Thyroid gland (tissue), 4 donors: ENCODE results near the gene TRIM72. TPM values are rescaled to one million over a fixed set of nuclear protein-coding genes. Genes with fewer than 3 reads are reported as not detected.
"Not testable (repeated sequence)": the region's sequence is repeated elsewhere in the genome, so short reads cannot be mapped to it uniquely, and the experiment has no call there.

Source experiments
- DNase-seq, 2 donors: peaks; one replicate each; pipeline ENCODE4 v3.0.0-alpha.2; 2019
- H3K27ac ChIP-seq, 3 donors: fragments of 200-600 bp; sonication (generic); 1 replicate in 2 of 3; 2 replicates in 1 of 3; pipeline ENCODE4 v1.5.1; 2016 to 2019; ENCODE audit warnings: mild to moderate bottlenecking in 1 of 3, moderate library complexity in 1 of 3
- H3K27me3 ChIP-seq: fragments of 200-600 bp; sonication (generic); one replicate; pipeline ENCODE4 v1.5.1; 2019
- H3K36me3 ChIP-seq, 2 donors: fragments of 200-600 bp; sonication (generic); one replicate each; pipeline ENCODE4 v1.5.1; 2016 to 2019
- H3K4me1 ChIP-seq, 2 donors: fragments of 200-600 bp; sonication (generic); one replicate each; pipeline ENCODE4 v1.5.1; 2017 to 2019
- H3K4me3 ChIP-seq, 3 donors: fragments of 200-600 bp; sonication (generic); replicated peaks in 1 of 3; 1 replicate in 2 of 3; 2 replicates in 1 of 3; pipeline ENCODE4 v1.5.1; 2016; ENCODE audit warnings: mild to moderate bottlenecking in 1 of 3
- H3K9me3 ChIP-seq: fragments of 200-600 bp; sonication (generic); one replicate; pipeline ENCODE4 v1.5.1; 2017
- POLR2A ChIP-seq, 2 donors: fragments of 450-650 bp; IDR thresholded peaks; one replicate each; pipeline ENCODE4 v1.6.1; 2017; ENCODE audit warnings: antibody characterized with exemption in 2 of 2, mild to moderate bottlenecking in 2 of 2, moderate library complexity in 1 of 2
- WGBS, 2 donors: methylation state at CpG; one replicate each; pipeline ENCODE4 v1.1.5; 2017; 5-methylcytosine and 5-hydroxymethylcytosine counted together
- intact Hi-C: fragments of 100-400 bp; cut with DNase I; formaldehyde crosslinking; loops from one replicate; pipeline ENCODE4 v1.15.1; 2023
- total RNA-seq, 4 donors: library from RNA; depleted of rRNA; stranded (reverse); fragments of >200 nt; gene quantifications; one replicate each; pipeline ENCODE4 v1.2.3, GENCODE V29; 2016
- TF ChIP-seq, protein P1 (sequence below), 6 experiments: fragments of 200-600 bp in 3 of 6; fragments of 450-650 bp in 3 of 6; sonication (generic) in 3 of 6; IDR thresholded peaks; one replicate each; pipeline ENCODE4 v1.5.1; 2016 to 2019; ENCODE audit warnings: antibody characterized with exemption in 6 of 6, mild to moderate bottlenecking in 2 of 6, inconsistent platforms in 1 of 6, moderate library complexity in 1 of 6

The TRIM72 gene
- total RNA-seq, 4 donors from 2014 or later: under 0.01 to 0.11 TPM; not detected in 2

DNA sequence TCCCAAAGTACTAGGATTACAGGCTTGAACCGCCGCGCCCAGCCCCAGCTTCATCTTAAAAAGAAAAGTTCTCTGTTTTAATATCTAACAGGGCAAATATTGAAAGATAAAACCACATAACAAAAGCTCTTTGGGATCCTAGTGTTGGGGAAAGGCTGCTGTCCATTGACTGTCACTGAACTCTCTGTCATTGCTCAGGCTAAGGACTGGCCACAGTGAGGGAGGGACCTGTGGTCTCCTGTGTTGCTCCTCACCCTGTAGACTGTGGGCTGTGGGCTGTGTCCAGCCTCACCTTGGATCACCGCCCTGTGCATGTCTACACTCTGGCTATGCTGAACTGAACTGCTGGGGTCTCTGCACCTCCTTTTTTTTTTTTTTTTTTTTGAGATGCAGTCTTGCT, 14.3 kb downstream of the TRIM72 start:
- Histone ChIP-seq H3K9me3 (no peaks in the 10 kb centered on the region), H3K36me3 (no peaks in the 10 kb centered on the region), H3K27me3 (no peaks in the 10 kb centered on the region), H3K27ac (no peak overlapping the region), H3K4me3 (no peak overlapping the region), H3K4me1 (peaks cover 0 to 4% of the 10 kb centered on the region in 2 donors)
- no peak for TF ChIP-seq POLR2A (IDR thresholded peaks at IDR 0.05)
- TF ChIP-seq, protein P1, sequence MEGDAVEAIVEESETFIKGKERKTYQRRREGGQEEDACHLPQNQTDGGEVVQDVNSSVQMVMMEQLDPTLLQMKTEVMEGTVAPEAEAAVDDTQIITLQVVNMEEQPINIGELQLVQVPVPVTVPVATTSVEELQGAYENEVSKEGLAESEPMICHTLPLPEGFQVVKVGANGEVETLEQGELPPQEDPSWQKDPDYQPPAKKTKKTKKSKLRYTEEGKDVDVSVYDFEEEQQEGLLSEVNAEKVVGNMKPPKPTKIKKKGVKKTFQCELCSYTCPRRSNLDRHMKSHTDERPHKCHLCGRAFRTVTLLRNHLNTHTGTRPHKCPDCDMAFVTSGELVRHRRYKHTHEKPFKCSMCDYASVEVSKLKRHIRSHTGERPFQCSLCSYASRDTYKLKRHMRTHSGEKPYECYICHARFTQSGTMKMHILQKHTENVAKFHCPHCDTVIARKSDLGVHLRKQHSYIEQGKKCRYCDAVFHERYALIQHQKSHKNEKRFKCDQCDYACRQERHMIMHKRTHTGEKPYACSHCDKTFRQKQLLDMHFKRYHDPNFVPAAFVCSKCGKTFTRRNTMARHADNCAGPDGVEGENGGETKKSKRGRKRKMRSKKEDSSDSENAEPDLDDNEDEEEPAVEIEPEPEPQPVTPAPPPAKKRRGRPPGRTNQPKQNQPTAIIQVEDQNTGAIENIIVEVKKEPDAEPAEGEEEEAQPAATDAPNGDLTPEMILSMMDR (IDR thresholded peaks at IDR 0.05): no peak
- no peak for DNase-seq
- 97 to 98% methylated on average over 4 of the region's 4 CpGs for WGBS, 2 donors
- intact Hi-C loops: no loop called here

DNA sequence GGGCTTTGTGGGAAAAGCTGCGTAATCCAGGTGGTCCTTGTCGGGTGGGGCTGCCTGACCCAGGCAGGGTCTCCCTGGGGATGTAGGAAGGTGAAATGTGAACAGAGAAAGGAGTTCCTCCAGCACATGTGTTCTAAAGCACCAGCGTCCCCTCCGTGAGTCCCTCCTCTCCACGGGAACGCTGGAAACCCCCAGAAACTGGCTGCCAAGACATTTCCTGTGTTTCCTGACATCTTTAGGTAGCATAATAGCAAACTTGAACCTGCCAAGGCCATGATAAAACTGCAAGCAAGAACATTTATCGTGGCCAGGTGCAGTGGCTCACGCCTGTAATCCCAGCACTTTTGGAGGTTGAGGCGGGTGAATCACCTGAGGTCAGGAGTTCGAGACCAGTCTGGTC, 15.6 kb downstream of the TRIM72 start:
- H3K36me3 ChIP-seq: no peaks in the 10 kb centered on the region
- TF ChIP-seq POLR2A (IDR thresholded peaks at IDR 0.05): no peak
- TF ChIP-seq, protein P1 (IDR thresholded peaks at IDR 0.05): no peak
- no peaks in the 10 kb centered on the region for H3K27me3 ChIP-seq
- no peak overlapping the region for H3K4me3 ChIP-seq
- intact Hi-C loops: no loop called here
- DNase-seq: no peak
- H3K4me1 ChIP-seq: peaks cover 0 to 4% of the 10 kb centered on the region in 2 donors
- H3K27ac ChIP-seq: no peak overlapping the region
- no peaks in the 10 kb centered on the region for H3K9me3 ChIP-seq
- WGBS, 2 donors: 62 to 73% methylated on average over 10 of the region's 10 CpGs

DNA sequence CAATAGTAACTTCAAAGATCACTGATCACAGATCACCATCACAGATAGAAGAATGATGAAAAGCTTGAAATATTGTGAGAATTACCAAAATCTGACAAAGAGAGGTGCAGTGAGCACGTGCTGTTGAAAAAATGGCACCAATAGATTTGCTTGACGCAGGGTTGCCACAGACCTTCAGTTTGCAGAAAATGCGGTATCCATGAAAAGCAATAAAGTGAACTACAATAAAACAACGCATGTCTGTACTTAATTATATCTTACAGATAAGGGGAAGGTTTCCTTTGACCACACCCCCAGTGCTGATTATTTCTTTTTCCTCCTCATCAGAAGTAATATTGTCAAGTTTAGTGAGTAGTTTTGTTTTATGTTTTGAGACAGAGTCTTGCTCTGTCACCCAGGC, 24.1 kb downstream of the TRIM72 start:
- Histone ChIP-seq H3K27ac (no peak overlapping the region), H3K4me3 (no peak overlapping the region), H3K9me3 (no peaks in the 10 kb centered on the region), H3K27me3 (no peaks in the 10 kb centered on the region), H3K4me1 (no peaks in the 10 kb centered on the region), H3K36me3 (no peaks in the 10 kb centered on the region)
- TF ChIP-seq POLR2A (IDR thresholded peaks at IDR 0.05): no peak
- TF ChIP-seq, protein P1 (IDR thresholded peaks at IDR 0.05): no peak
- WGBS, 2 donors: 90 to 93% methylated on average over 4 of the region's 4 CpGs
- intact Hi-C loops: no loop called here
- DNase-seq: no peak

DNA sequence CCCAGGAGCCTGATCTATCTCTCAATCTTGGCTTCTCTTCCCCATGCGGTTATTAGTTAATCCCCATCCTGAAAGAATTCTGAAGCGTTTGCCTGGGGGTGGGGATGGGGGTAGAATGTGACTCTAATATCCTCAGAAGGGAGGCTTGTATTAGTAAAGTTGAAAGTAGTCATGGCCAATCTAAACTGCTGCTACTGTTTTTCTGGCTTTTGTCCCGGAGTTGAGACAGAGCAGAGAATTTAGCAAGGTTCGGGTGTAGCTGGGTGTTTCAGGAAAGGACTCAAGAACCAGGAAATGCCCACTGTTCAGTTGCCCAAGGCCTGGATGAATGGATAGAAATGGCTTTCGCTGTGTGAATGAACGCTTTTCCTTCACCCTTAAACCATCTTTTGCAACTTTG, 28.3 kb downstream of the TRIM72 start:
- WGBS, 2 donors: 47 to 59% methylated on average over 6 of the region's 6 CpGs
- Histone ChIP-seq H3K4me1 (no peaks in the 10 kb centered on the region), H3K36me3 (no peaks in the 10 kb centered on the region), H3K9me3 (no peaks in the 10 kb centered on the region), H3K27ac (no peak overlapping the region), H3K27me3 (no peaks in the 10 kb centered on the region), H3K4me3 (no peak overlapping the region)
- no peak for DNase-seq
- TF ChIP-seq POLR2A (IDR thresholded peaks at IDR 0.05): no peak
- TF ChIP-seq, protein P1 (IDR thresholded peaks at IDR 0.05): no peak
- intact Hi-C loops: no loop called here

DNA sequence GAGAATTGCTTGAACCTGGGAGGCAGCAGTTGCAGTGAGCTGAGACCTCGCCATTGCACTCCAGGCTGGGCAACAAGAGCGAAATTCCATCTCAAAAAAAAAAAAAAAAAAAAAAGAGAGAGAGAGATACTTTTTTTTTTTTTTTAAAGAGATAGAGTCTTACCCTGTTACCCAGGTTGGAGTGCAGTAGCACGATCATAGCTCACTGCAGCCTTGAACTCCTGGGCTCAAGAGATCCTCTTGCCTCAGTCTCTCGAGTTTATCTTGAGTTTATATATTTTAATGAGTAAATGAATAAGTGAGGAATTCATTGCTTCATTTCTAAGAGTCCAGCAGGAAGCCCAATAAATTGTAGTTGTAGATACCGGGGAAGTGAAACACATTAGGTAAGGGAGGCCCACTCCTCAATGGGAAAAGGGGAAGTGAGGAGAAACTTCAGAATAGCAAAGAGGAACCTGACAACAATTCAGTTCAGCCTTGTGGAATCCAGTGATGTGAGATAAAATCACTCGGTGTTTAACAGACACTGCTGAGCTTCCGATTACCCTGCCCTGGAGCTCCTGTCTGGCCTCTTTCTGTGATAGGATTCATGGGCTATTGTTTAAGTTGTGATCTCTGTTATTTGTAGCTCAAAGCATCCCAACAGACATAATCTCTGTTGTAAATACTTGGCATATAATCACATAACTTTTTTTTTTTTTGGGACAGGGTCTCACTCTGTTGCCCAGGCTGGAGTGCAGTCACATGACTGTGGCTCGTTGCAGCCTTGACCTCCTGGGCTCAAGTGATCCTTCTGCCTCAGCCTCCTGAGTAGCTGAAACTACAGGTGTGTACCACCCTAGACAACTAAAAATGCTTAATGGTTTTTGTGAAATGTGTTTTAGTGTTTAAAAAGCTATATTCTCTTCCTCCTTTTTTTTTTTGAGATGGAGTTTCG, 30.1 kb downstream of the TRIM72 start:
- TF ChIP-seq, protein P1 (IDR thresholded peaks at IDR 0.05): no peak
- no peak for TF ChIP-seq POLR2A (IDR thresholded peaks at IDR 0.05)
- Histone ChIP-seq H3K27me3 (no peaks in the 10 kb centered on the region), H3K4me3 (no peak overlapping the region), H3K9me3 (no peaks in the 10 kb centered on the region), H3K27ac (no peak overlapping the region), H3K36me3 (no peaks in the 10 kb centered on the region), H3K4me1 (no peaks in the 10 kb centered on the region)
- intact Hi-C loops: no loop called here
- 53 to 64% methylated on average over 9 of the region's 9 CpGs for WGBS, 2 donors
- DNase-seq: no peak

DNA sequence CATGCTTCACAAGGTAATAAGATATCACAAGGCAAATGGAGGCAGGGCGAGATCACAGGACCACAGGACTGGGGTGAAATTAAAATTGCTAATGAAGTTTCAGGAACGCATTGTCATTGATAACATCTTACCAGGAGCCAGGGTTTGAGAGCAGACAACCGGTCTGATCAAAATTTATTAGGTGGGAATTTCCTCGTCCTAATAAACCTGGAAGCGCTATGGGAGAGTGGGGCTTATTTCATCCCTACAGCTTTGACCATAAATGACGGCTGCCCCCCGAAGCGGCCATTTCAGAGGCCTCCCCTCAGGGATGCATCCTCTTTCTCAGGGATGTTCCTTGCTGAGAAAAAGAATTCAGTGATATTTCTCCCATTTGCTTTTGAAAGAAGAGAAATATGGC, 31.7 kb downstream of the TRIM72 start:
- intact Hi-C loops, DNase-seq, H3K27ac ChIP-seq, H3K27me3 ChIP-seq, H3K4me1 ChIP-seq, H3K9me3 ChIP-seq, H3K36me3 ChIP-seq, H3K4me3 ChIP-seq: not testable (repeated sequence)
- 35 to 37% methylated on average over 8 of the region's 8 CpGs for WGBS, 2 donors
